H1 (cell line): ENCODE results near the gene DBF4. TPM values are rescaled to one million over a fixed set of nuclear protein-coding genes. Genes with fewer than 3 reads are reported as not detected.
A peak's percentile ranks its signal among the peaks of the same experiment; 100 is the strongest.

Experiments used
- CTCF ChIA-PET: fragments of 300-600 bp; sonication (Branson Sonifier 250); formaldehyde crosslinking; loops from one replicate; lab custom pipeline; 2021; ENCODE audit not compliant: partially characterized antibody; lab: Charles Lee
- POLR2A ChIA-PET: fragments of 300-600 bp; sonication (Branson Sonifier 250); formaldehyde crosslinking; loops from one replicate; lab custom pipeline; 2021; ENCODE audit warnings: inconsistent platforms; ENCODE audit not compliant: partially characterized antibody; lab: Charles Lee
- DNase-seq, 2 experiments: peaks; one replicate each; pipeline versions ENCODE4 v3.0.0 to v3.0.0-alpha.2; 2010 to 2022; ENCODE audit warnings: low spot score in 2 of 2, low read depth in 1 of 2, mixed read lengths in 1 of 2
- FAIRE-seq: peaks from 2 replicates; lab custom pipeline; 2011; peaks lifted over from hg19 to GRCh38; lab: Jason Lieb, UNC
- H2AFZ ChIP-seq: 2 replicates; pipeline ENCODE4 v1.8.1; 2012; ENCODE audit warnings: low read length, inconsistent platforms
- H2AK5ac ChIP-seq: 2 replicates; pipeline ENCODE4 v1.6.1; 2013; ENCODE audit warnings: low read depth, low read length
- H2BK120ac ChIP-seq: replicated peaks from 2 replicates; pipeline ENCODE3; 2013; ENCODE audit warnings: low read depth, low read length, inconsistent platforms
- H2BK12ac ChIP-seq: 2 replicates; pipeline ENCODE4 v1.6.1; 2013; ENCODE audit warnings: low read depth, low read length
- H2BK15ac ChIP-seq: 2 replicates; pipeline ENCODE4 v1.6.1; 2013; ENCODE audit warnings: low read length
- H2BK20ac ChIP-seq: 2 replicates; pipeline ENCODE4 v1.6.1; 2013; ENCODE audit warnings: low read length
- H2BK5ac ChIP-seq: 2 replicates; pipeline ENCODE4 v1.6.1; 2013; ENCODE audit warnings: low read depth, low read length
- H3K14ac ChIP-seq: 2 replicates; pipeline ENCODE4 v1.6.1; 2013; ENCODE audit warnings: inconsistent platforms; ENCODE audit not compliant: insufficient read length
- H3K18ac ChIP-seq: 2 replicates; pipeline ENCODE4 v1.6.1; 2013; ENCODE audit warnings: low read length; ENCODE audit errors: extremely low read depth
- H3K23ac ChIP-seq: 2 replicates; pipeline ENCODE4 v1.6.1; 2013; ENCODE audit warnings: inconsistent platforms; ENCODE audit not compliant: insufficient read length
- H3K23me2 ChIP-seq: 2 replicates; pipeline ENCODE4 v1.6.1; 2013; ENCODE audit warnings: low read depth, low read length
- H3K27ac ChIP-seq: 2 replicates; pipeline ENCODE4 v1.6.1; 2011; ENCODE audit warnings: low read depth, low read length, inconsistent platforms
- H3K27me3 ChIP-seq, 4 experiments: replicated peaks in 1 of 4; 1 replicate in 1 of 4; 2 replicates in 3 of 4; pipeline versions ENCODE4 v1.6.1 to v1.8.1; 2011 to 2013; ENCODE audit warnings: low read length in 3 of 4, mild to moderate bottlenecking in 3 of 4, inconsistent platforms in 2 of 4, mixed read lengths in 2 of 4, moderate library complexity in 1 of 4; ENCODE audit not compliant: control insufficient read depth in 3 of 4, insufficient read depth in 3 of 4; ENCODE audit errors: extremely low read depth in 1 of 4
- H3K36me3 ChIP-seq, 4 experiments: 2 replicates each; pipeline versions ENCODE4 v1.6.1 to v1.8.1; 2011 to 2013; ENCODE audit warnings: mild to moderate bottlenecking in 4 of 4, low read length in 3 of 4, moderate library complexity in 2 of 4, control low read depth in 1 of 4, inconsistent platforms in 1 of 4; ENCODE audit not compliant: insufficient read depth in 4 of 4, control insufficient read depth in 2 of 4
- H3K4ac ChIP-seq: replicated peaks from 2 replicates; pipeline ENCODE3; 2013; ENCODE audit warnings: low read length, low read depth, mixed read lengths, inconsistent platforms; ENCODE audit not compliant: insufficient read length
- H3K4me1 ChIP-seq, 4 experiments: replicated peaks in 1 of 4; 1 replicate in 1 of 4; 2 replicates in 3 of 4; pipeline versions ENCODE4 v1.6.1 to v1.8.1; 2011 to 2013; ENCODE audit warnings: low read length in 3 of 4, inconsistent platforms in 2 of 4, mixed read lengths in 1 of 4; ENCODE audit not compliant: insufficient read depth in 4 of 4, control insufficient read depth in 3 of 4
- H3K4me2 ChIP-seq, 2 experiments: 2 replicates each; pipeline versions ENCODE4 v1.6.1 to v1.8.1; 2011 to 2013; ENCODE audit warnings: low read depth in 2 of 2, low read length in 2 of 2, control low read depth in 1 of 2, inconsistent platforms in 1 of 2, mild to moderate bottlenecking in 1 of 2; ENCODE audit not compliant: insufficient read depth in 1 of 2
- H3K4me3 ChIP-seq, 4 experiments: fragments of 200-600, 300-600 bp in 1 of 4; sonication (generic), shearing (Covaris generic), sonication (Bioruptor Twin) in 1 of 4; 2 replicates each; pipeline versions ENCODE4 v1.5.1 to v1.8.1; 2011 to 2016; ENCODE audit warnings: low read length in 4 of 4, low read depth in 3 of 4, control low read depth in 2 of 4, inconsistent platforms in 2 of 4, mild to moderate bottlenecking in 2 of 4, mixed read lengths in 1 of 4, moderate library complexity in 1 of 4; ENCODE audit not compliant: insufficient read depth in 2 of 4; ENCODE audit errors: extremely low read depth in 1 of 4
- H3K56ac ChIP-seq: replicated peaks from 2 replicates; pipeline ENCODE3; 2013; ENCODE audit warnings: low read depth, mild to moderate bottlenecking, mixed read lengths, low read length, inconsistent platforms; ENCODE audit not compliant: insufficient read length
- H3K79me1 ChIP-seq: 2 replicates; pipeline ENCODE4 v1.6.1; 2013; ENCODE audit warnings: low read depth, low read length, control low read depth
- H3K79me2 ChIP-seq, 2 experiments: 2 replicates each; pipeline versions ENCODE4 v1.6.1 to v1.8.1; 2012 to 2013; ENCODE audit warnings: low read length in 2 of 2, mild to moderate bottlenecking in 2 of 2, inconsistent platforms in 1 of 2; ENCODE audit not compliant: insufficient read depth in 2 of 2, control insufficient read depth in 1 of 2
- H3K9ac ChIP-seq, 4 experiments: replicated peaks in 1 of 4; 1 replicate in 1 of 4; 2 replicates in 3 of 4; pipeline versions ENCODE4 v1.6.1 to v1.8.1; 2011 to 2013; ENCODE audit warnings: low read depth in 3 of 4, low read length in 3 of 4, control low read depth in 2 of 4, mild to moderate bottlenecking in 2 of 4, moderate library complexity in 2 of 4, inconsistent platforms in 1 of 4; ENCODE audit errors: extremely low read depth in 1 of 4
- H3K9me3 ChIP-seq, 2 experiments: 2 replicates each; pipeline versions ENCODE4 v1.6.1 to v1.8.1; 2012 to 2013; ENCODE audit warnings: mild to moderate bottlenecking in 2 of 2, moderate library complexity in 2 of 2, control low read depth in 1 of 2, inconsistent platforms in 1 of 2, low read depth in 1 of 2, low read length in 1 of 2, mixed read lengths in 1 of 2; ENCODE audit not compliant: insufficient read depth in 2 of 2
- H4K20me1 ChIP-seq, 2 experiments: replicated peaks in 1 of 2; 2 replicates each; pipeline versions ENCODE3 to v1.8.1; 2011 to 2013; ENCODE audit warnings: inconsistent platforms in 2 of 2, low read length in 2 of 2, mild to moderate bottlenecking in 1 of 2; ENCODE audit not compliant: insufficient read depth in 2 of 2, control insufficient read depth in 1 of 2
- H4K5ac ChIP-seq: 2 replicates; pipeline ENCODE4 v1.6.1; 2013; ENCODE audit warnings: low read length, low read depth, mixed read lengths, inconsistent platforms; ENCODE audit not compliant: insufficient read length
- H4K8ac ChIP-seq: 2 replicates; pipeline ENCODE4 v1.8.0; 2013; ENCODE audit warnings: mild to moderate bottlenecking, moderate library complexity, low read length, inconsistent platforms; ENCODE audit not compliant: insufficient read depth; ENCODE audit errors: extremely low read depth
- H4K91ac ChIP-seq: replicated peaks from 2 replicates; pipeline ENCODE3; 2013; ENCODE audit warnings: low read length, mixed read lengths, inconsistent platforms; ENCODE audit not compliant: insufficient read length
- MAFK ChIP-seq: IDR thresholded peaks from 2 replicates; pipeline ENCODE4 v1.6.1; 2012; ENCODE audit warnings: low read depth, mild to moderate bottlenecking, improper control_type of control experiment, low read length
- TEAD4 ChIP-seq: IDR thresholded peaks from 2 replicates; pipeline ENCODE4 v1.6.1; 2012; ENCODE audit warnings: low read depth, low read length, inconsistent platforms, mixed read lengths
- WGBS, 2 experiments: shearing (Covaris generic) in 1 of 2; methylation state at CpG; one replicate each; pipeline versions ENCODE4 v1.1.6 to v1.1.7; 2013 to 2015; ENCODE audit warnings: low lambda C conversion rate in 2 of 2, mixed read lengths in 2 of 2, inconsistent platforms in 1 of 2, low coverage in 1 of 2, missing lambda C conversion rate in 1 of 2; ENCODE audit not compliant: insufficient replicate concordance in 2 of 2, insufficient coverage in 1 of 2, insufficient read length in 1 of 2; ENCODE audit errors: extremely low coverage in 1 of 2, missing lambda C conversion rate in 1 of 2; 5-methylcytosine and 5-hydroxymethylcytosine counted together
- polyA plus RNA-seq, 7 experiments: library from polyadenylated mRNA; depleted of rRNA in 3 of 7; stranded (reverse) in 5 of 7; unstranded in 2 of 7; fragments of >200 nt in 5 of 7; fragments of 200-250 nt in 2 of 7; gene quantifications; 1 replicate in 5 of 7; 2 replicates in 1 of 7; 4 replicates in 1 of 7; pipeline versions ENCODE4 v1.2.1 to v1.2.3, GENCODE V29; 2011 to 2013; ENCODE audit warnings: missing spikeins in 2 of 7, mixed read lengths in 2 of 7
- total RNA-seq: library from RNA; stranded (reverse); fragmentation: NEBNext Ultra II Directional; extraction: Animal tissue kit (Norgen Biotek cat#: 25700); gene quantifications from 2 replicates; pipeline ENCODE4 v1.2.1, GENCODE V29; 2021

Gene DBF4
- total and polyA plus RNA-seq, 2 of the 8 experiments (the other 6 are each of a cell fraction or from before 2014, with no cell fraction given), result 8.7 to 82.4 TPM

GRCh38 chr7:87877366-87878040, 1.2 kb downstream of the DBF4 start:
- 14% methylated on average over 10 of the region's 10 CpGs; no CpG with 5 or more reads in 1 of the 2 experiments for WGBS, 2 experiments
- H3K9ac ChIP-seq, result peak overlapping the region; percentile 76 to 88 (median 84)
- no peak overlapping the region for H2AK5ac ChIP-seq
- H3K18ac ChIP-seq, result no peak overlapping the region; the same call in 1 of the 2 replicates
- no peak overlapping the region for H2BK15ac ChIP-seq
- H3K9me3 ChIP-seq, result no peaks in the 10 kb centered on the region
- peaks cover 0 to 32% (median 13%) of the 10 kb centered on the region in 4 experiments; a peak in 3 of 8 replicates for H3K36me3 ChIP-seq
- ChIA-PET POLR2A (interaction anchor here (1.3 kb wide), 1 partner anchor 33 kb away, joined by 5 read pairs; no protein-coding TSS in a partner anchor), CTCF (no interaction called here)
- H3K56ac ChIP-seq, result peak overlapping the region; percentile 5
- no peak overlapping the region for H2BK120ac ChIP-seq
- H2BK20ac ChIP-seq, result no peak overlapping the region
- H3K27me3 ChIP-seq, result no peaks in the 10 kb centered on the region
- no peak overlapping the region for H2BK12ac ChIP-seq
- H3K4me3 ChIP-seq, result peak overlapping the region; percentile 81 to 88 (median 88)
- H3K14ac ChIP-seq, result no peak overlapping the region
- peaks cover 1 to 2% of the 10 kb centered on the region in 2 experiments for H4K20me1 ChIP-seq
- H2AFZ ChIP-seq, result no peak overlapping the region
- H3K4me2 ChIP-seq, result peak overlapping the region; percentile 72 to 85
- H4K5ac ChIP-seq, result peak overlapping the region; percentile 73
- H3K23ac ChIP-seq, result no peak overlapping the region
- no peak overlapping the region for H3K27ac ChIP-seq
- peaks cover 0 to 81% of the 10 kb centered on the region in 2 experiments; a peak in 3 of 4 replicates for H3K79me2 ChIP-seq
- no peak overlapping the region for H2BK5ac ChIP-seq
- H3K23me2 ChIP-seq, result no peaks in the 10 kb centered on the region; the same call in 1 of the 2 replicates
- H3K79me1 ChIP-seq, result peaks cover 2% of the 10 kb centered on the region; the same call in 1 of the 2 replicates
- no peak overlapping the region for H4K8ac ChIP-seq
- H3K4ac ChIP-seq, result no peak overlapping the region
- DNase-seq (no peak), FAIRE-seq (no peak)
- peaks cover 0 to 5% (median 0%) of the 10 kb centered on the region in 4 experiments; a peak in 2 of 7 replicates for H3K4me1 ChIP-seq
- no peak overlapping the region for H4K91ac ChIP-seq
- no peak for TF ChIP-seq TEAD4
- TF ChIP-seq MAFK, result peak; percentile 53; the same call in 1 of the 2 replicates
